Measurements from ENCODE around the gene RPL36A. TPM values are rescaled to one million over a fixed set of nuclear protein-coding genes. Genes with fewer than 3 reads are reported as not detected.

Gene RPL36A
- total and polyA plus RNA-seq, 2 of the 13 experiments (the other 11 are each of a cell fraction or from before 2014, with no cell fraction given): 1,152 to 1,716 TPM

- TF ChIP-seq PATZ1 (CRISPR knock-in tag; IDR thresholded peaks at IDR 0.05) (no peak), USF2 (IDR thresholded peaks at IDR 0.05; ENCODE audit: low read depth, low read length) (no peak), USF2 (CRISPR knock-in tag; IDR thresholded peaks at IDR 0.05; ENCODE audit: borderline replicate concordance) (no peak)
Measured at GRCh38 chrX:101393530-101394305, 2.9 kb downstream of the RPL36A start (continued).

GRCh38 chrX:101394372-101394771 is 3.6 kb downstream of the RPL36A start:
- POLR2A ChIA-PET: no interaction called here
- FAIRE-seq: no peak
- in situ Hi-C loops (cut with HindIII; ENCODE audit: extremely low pct_ligation_motif_present, low pct_unique_long_range_greater_than_20kb) (no loop called here), intact Hi-C loops (cut with micrococcal nuclease; ENCODE audit: unreplicated experiment) (loop anchor here (5.0 kb wide), 1 partner anchor 47 kb away; the partner anchor contains the start of gene TIMM8A)
- H3K9me3 ChIP-seq (ENCODE audit: low read length): no peaks in the 10 kb centered on the region
- H3K27me3 ChIP-seq (ENCODE audit: control insufficient read depth in 1 of 2, insufficient read depth in 2 of 2, low read length in 2 of 2): no peaks in the 10 kb centered on the region; a peak in 1 of 5 replicates
- ATAC-seq: no peak
- H2AFZ ChIP-seq (ENCODE audit: low read length): no peak overlapping the region
- H3K36me3 ChIP-seq (replicated peaks in 1 of 2; ENCODE audit: control insufficient read depth in 1 of 2, insufficient read depth in 2 of 2, low read length in 2 of 2): peaks cover 0 to 4% of the 10 kb centered on the region in 2 experiments; a peak in 2 of 5 replicates
- H3K9ac ChIP-seq (ENCODE audit: insufficient read depth, low read depth, low read length): no peak overlapping the region
- DNase-seq (ENCODE audit: low spot score): no peak
- no TSS peak for BruUV-seq (replicated peaks)
- peaks cover 23% of the 10 kb centered on the region for H3K4me1 ChIP-seq (ENCODE audit: insufficient read depth, low read length)
- no peak overlapping the region for H3K27ac ChIP-seq (ENCODE audit: extremely low read length, insufficient read depth, low read length)
- TF ChIP-seq STAT5B (CRISPR knock-in tag; IDR thresholded peaks at IDR 0.05): no peak
- 0 out of 2 replicates have a peak, but pooled peaks have one; percentile 11 for TF ChIP-seq POLR2G (IDR thresholded peaks at IDR 0.05; ENCODE audit: low read depth, low read length)
- peaks cover 18% of the 10 kb centered on the region for H3K79me2 ChIP-seq (ENCODE audit: insufficient read depth, low read length)
- no peaks in the 10 kb centered on the region for H4K20me1 ChIP-seq (ENCODE audit: insufficient read depth, low read length)
- H3K4me2 ChIP-seq (ENCODE audit: low read depth, low read length): no peak overlapping the region
- H3K4me3 ChIP-seq (replicated peaks in 1 of 3; ENCODE audit: insufficient read depth in 1 of 3, low read depth in 2 of 3, low read length in 3 of 3): no peak overlapping the region
- CTCF ChIA-PET (ENCODE audit: low intra/inter-chr PET ratio, low total read pairs): no interaction called here
